ENCODE data around the gene GRM3. TPM values are rescaled to one million over a fixed set of nuclear protein-coding genes. Genes with fewer than 3 reads are reported as not detected.
"Not testable (repeated sequence)": the region's sequence is repeated elsewhere in the genome, so short reads cannot be mapped to it uniquely, and the experiment has no call there.

Gene GRM3
- total RNA-seq, 1 donor from 2014 or later: not detected

- H3K27me3 Mint-ChIP-seq (ENCODE audit: low read depth, unreplicated experiment): no peaks in the 10 kb centered on the region
- H3K27me3 ChIP-seq (ENCODE audit: insufficient read depth, low read length): no peaks in the 10 kb centered on the region
Measured at GRCh38 chr7:86600506-86601290, 43.0 kb upstream of the GRM3 start.

DNA sequence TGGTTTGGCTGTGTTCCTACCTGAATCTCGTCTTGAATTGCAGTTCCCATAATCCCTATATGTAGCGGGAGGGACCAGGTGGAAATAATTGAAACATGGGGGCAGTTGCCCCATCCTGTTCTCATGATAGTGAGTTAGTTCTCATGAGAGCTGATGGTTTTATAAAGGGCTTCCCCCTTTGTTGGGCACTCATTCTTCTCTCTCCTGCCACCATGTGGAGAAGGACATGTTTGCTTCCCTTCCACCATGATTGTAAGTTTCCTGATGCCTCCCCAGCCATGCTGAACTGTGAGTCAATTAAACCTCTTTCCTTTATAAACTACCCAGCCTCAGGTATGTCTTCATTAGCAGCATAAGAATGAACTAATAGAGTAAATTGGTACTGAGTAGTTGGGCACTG is 28.0 kb upstream of the GRM3 start:
- not testable (repeated sequence) for H3K4me1 Mint-ChIP-seq (ENCODE audit: low read depth, unreplicated experiment); FAIRE-seq; H3K4me3 ChIP-seq (ENCODE audit: insufficient read depth, low read depth, low read length); H3K4me3 Mint-ChIP-seq (ENCODE audit: unreplicated experiment); H3K27ac ChIP-seq (ENCODE audit: low read depth, low read length); H3K27me3 Mint-ChIP-seq (ENCODE audit: low read depth, unreplicated experiment); H3K79me2 ChIP-seq (ENCODE audit: insufficient read depth, low read length); H3K4me1 ChIP-seq (ENCODE audit: insufficient read depth, low read length); H3K4me2 ChIP-seq (ENCODE audit: low read length); H3K9me3 Mint-ChIP-seq (ENCODE audit: unreplicated experiment); H2AFZ ChIP-seq (ENCODE audit: low read depth, low read length); H3K9me3 ChIP-seq (ENCODE audit: insufficient read depth, low read depth, low read length); H3K27ac Mint-ChIP-seq (ENCODE audit: unreplicated experiment); H3K36me3 Mint-ChIP-seq (ENCODE audit: low read depth, unreplicated experiment); DNase-seq (ENCODE audit: low read depth); H3K9ac ChIP-seq (ENCODE audit: low read length); H4K20me1 ChIP-seq (ENCODE audit: insufficient read depth, low read length); H3K36me3 ChIP-seq (ENCODE audit: insufficient read depth, low read length); H3K27me3 ChIP-seq (ENCODE audit: insufficient read depth, low read length)

More at GRCh38 chr7:86600506-86601290, 43.0 kb upstream of the GRM3 start:
- H3K9me3 ChIP-seq (ENCODE audit: insufficient read depth, low read depth, low read length): peaks cover 9% of the 10 kb centered on the region
- H4K20me1 ChIP-seq (ENCODE audit: insufficient read depth, low read length): no peaks in the 10 kb centered on the region
- Mint-ChIP-seq H3K36me3 (ENCODE audit: low read depth, unreplicated experiment) (no peaks in the 10 kb centered on the region), H3K4me1 (ENCODE audit: low read depth, unreplicated experiment) (no peaks in the 10 kb centered on the region), H3K9me3 (ENCODE audit: unreplicated experiment) (peaks cover 2% of the 10 kb centered on the region), H3K27ac (ENCODE audit: unreplicated experiment) (no peak overlapping the region), H3K4me3 (ENCODE audit: unreplicated experiment) (no peak overlapping the region)
- no peak overlapping the region for H3K27ac ChIP-seq (ENCODE audit: low read depth, low read length)
- H2AFZ ChIP-seq (ENCODE audit: low read depth, low read length): no peak overlapping the region
- no peaks in the 10 kb centered on the region for H3K36me3 ChIP-seq (ENCODE audit: insufficient read depth, low read length)
- H3K79me2 ChIP-seq (ENCODE audit: insufficient read depth, low read length): no peaks in the 10 kb centered on the region
- H3K4me2 ChIP-seq (ENCODE audit: low read length): no peak overlapping the region
- H3K4me3 ChIP-seq (ENCODE audit: insufficient read depth, low read depth, low read length): no peak overlapping the region
- H3K9ac ChIP-seq (ENCODE audit: low read length): no peak overlapping the region
- TF ChIP-seq, protein P1, sequence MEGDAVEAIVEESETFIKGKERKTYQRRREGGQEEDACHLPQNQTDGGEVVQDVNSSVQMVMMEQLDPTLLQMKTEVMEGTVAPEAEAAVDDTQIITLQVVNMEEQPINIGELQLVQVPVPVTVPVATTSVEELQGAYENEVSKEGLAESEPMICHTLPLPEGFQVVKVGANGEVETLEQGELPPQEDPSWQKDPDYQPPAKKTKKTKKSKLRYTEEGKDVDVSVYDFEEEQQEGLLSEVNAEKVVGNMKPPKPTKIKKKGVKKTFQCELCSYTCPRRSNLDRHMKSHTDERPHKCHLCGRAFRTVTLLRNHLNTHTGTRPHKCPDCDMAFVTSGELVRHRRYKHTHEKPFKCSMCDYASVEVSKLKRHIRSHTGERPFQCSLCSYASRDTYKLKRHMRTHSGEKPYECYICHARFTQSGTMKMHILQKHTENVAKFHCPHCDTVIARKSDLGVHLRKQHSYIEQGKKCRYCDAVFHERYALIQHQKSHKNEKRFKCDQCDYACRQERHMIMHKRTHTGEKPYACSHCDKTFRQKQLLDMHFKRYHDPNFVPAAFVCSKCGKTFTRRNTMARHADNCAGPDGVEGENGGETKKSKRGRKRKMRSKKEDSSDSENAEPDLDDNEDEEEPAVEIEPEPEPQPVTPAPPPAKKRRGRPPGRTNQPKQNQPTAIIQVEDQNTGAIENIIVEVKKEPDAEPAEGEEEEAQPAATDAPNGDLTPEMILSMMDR (IDR thresholded peaks at IDR 0.05; ENCODE audit: insufficient read depth, low read depth, low read length): no peak
- TF ChIP-seq EZH2 (IDR thresholded peaks at IDR 0.05; ENCODE audit: insufficient read depth, low read length): no peak
- FAIRE-seq (no peak), DNase-seq (ENCODE audit: low read depth) (no peak)
- no peaks in the 10 kb centered on the region for H3K4me1 ChIP-seq (ENCODE audit: insufficient read depth, low read length)

DNA sequence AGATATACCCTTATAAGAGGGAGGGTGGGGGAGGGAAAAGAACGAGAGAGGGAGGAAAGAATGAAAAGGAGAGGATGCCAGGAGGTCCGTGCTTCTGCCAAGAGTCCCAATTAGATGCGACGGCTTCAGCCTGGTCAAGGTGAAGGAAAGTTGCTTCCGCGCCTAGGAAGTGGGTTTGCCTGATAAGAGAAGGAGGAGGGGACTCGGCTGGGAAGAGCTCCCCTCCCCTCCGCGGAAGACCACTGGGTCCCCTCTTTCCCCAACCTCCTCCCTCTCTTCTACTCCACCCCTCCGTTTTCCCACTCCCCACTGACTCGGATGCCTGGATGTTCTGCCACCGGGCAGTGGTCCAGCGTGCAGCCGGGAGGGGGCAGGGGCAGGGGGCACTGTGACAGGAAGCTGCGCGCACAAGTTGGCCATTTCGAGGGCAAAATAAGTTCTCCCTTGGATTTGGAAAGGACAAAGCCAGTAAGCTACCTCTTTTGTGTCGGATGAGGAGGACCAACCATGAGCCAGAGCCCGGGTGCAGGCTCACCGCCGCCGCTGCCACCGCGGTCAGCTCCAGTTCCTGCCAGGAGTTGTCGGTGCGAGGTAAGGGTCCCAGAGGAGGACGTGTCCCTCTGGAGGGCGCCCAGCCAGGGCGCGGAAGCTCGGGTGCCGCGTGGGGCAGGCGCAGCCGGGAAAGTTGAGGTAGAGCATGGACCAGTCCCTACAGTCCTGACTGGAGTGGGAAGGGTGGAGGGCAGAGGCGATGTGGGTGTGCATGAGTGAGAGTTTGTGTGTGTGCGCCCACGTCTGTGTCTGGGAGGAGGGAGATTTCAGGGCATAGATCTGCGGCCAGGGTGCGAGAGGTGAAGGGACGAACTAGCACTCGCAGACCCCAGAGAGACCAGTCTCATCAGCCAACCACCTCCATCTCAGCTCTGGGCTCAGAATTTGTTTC is 844 bp downstream of the GRM3 start:
- Mint-ChIP-seq H3K27me3 (ENCODE audit: low read depth, unreplicated experiment) (peaks cover 21% of the 10 kb centered on the region), H3K4me3 (ENCODE audit: unreplicated experiment) (peak overlapping the region; percentile 85), H3K4me1 (ENCODE audit: low read depth, unreplicated experiment) (peaks cover 3% of the 10 kb centered on the region), H3K9me3 (ENCODE audit: unreplicated experiment) (no peaks in the 10 kb centered on the region), H3K27ac (ENCODE audit: unreplicated experiment) (no peak overlapping the region), H3K36me3 (ENCODE audit: low read depth, unreplicated experiment) (no peaks in the 10 kb centered on the region)
- FAIRE-seq (no peak), DNase-seq (ENCODE audit: low read depth) (no peak)
- H3K36me3 ChIP-seq (ENCODE audit: insufficient read depth, low read length): no peaks in the 10 kb centered on the region
- H3K9ac ChIP-seq (ENCODE audit: low read length): no peak overlapping the region
- H3K27me3 ChIP-seq (ENCODE audit: insufficient read depth, low read length): peaks cover 22% of the 10 kb centered on the region
- H3K4me1 ChIP-seq (ENCODE audit: insufficient read depth, low read length): peaks cover 6% of the 10 kb centered on the region
- peak overlapping the region; percentile 39 for H3K4me3 ChIP-seq (ENCODE audit: insufficient read depth, low read depth, low read length)
- no peaks in the 10 kb centered on the region for H3K9me3 ChIP-seq (ENCODE audit: insufficient read depth, low read depth, low read length)
- peak overlapping the region; percentile 52 for H2AFZ ChIP-seq (ENCODE audit: low read depth, low read length)
- H3K4me2 ChIP-seq (ENCODE audit: low read length): peak overlapping the region; percentile 81
- TF ChIP-seq, protein P1 (IDR thresholded peaks at IDR 0.05; ENCODE audit: insufficient read depth, low read depth, low read length): no peak
- peak; percentile 24 for TF ChIP-seq EZH2 (IDR thresholded peaks at IDR 0.05; ENCODE audit: insufficient read depth, low read length)
- no peaks in the 10 kb centered on the region for H3K79me2 ChIP-seq (ENCODE audit: insufficient read depth, low read length)
- H4K20me1 ChIP-seq (ENCODE audit: insufficient read depth, low read length): no peaks in the 10 kb centered on the region
- no peak overlapping the region for H3K27ac ChIP-seq (ENCODE audit: low read depth, low read length)
